Upper lobe of left lung (tissue), 6 donors: ENCODE results near the gene GFOD2. TPM values are rescaled to one million over a fixed set of nuclear protein-coding genes. Genes with fewer than 3 reads are reported as not detected.
"Not testable (repeated sequence)": the region's sequence is repeated elsewhere in the genome, so short reads cannot be mapped to it uniquely, and the experiment has no call there.

ENCODE experiments used
- ATAC-seq, 2 donors: fragments of 200-7000 bp; cut with Tn5 transposase; one replicate each; pipeline ENCODE4 v1.9.1; 2022; ENCODE audit warnings: mild to moderate bottlenecking in 2 of 2, moderate library complexity in 2 of 2; ENCODE audit not compliant: low FRiP score in 2 of 2
- DNase-seq, 2 donors: peaks; one replicate each; pipeline ENCODE4 v3.0.0-alpha.2; 2019 to 2020
- H3K27ac ChIP-seq, 4 donors: fragments of 200-600 bp; sonication (generic); one replicate each; pipeline ENCODE4 v1.5.1; 2016 to 2019
- H3K27me3 ChIP-seq, 4 donors: fragments of 200-600 bp; sonication (generic); one replicate each; pipeline ENCODE4 v1.5.1; 2017 to 2019
- H3K36me3 ChIP-seq, 4 donors: fragments of 200-600 bp; sonication (generic); one replicate each; pipeline ENCODE4 v1.5.1; 2016 to 2019
- H3K4me1 ChIP-seq, 4 donors: fragments of 200-600 bp; sonication (generic); one replicate each; pipeline ENCODE4 v1.5.1; 2018 to 2019
- H3K4me3 ChIP-seq, 4 donors: fragments of 200-600 bp; sonication (generic); one replicate each; pipeline ENCODE4 v1.5.1; 2017 to 2019; ENCODE audit warnings: mild to moderate bottlenecking in 2 of 4, moderate library complexity in 1 of 4
- H3K9me3 ChIP-seq, 4 donors: fragments of 200-600 bp; sonication (generic); one replicate each; pipeline ENCODE4 v1.5.1; 2018 to 2019
- EP300 ChIP-seq, 4 donors: sonication (generic); formaldehyde crosslinking; IDR thresholded peaks; one replicate each; pipeline ENCODE4 v1.5.1; 2017; ENCODE audit warnings: antibody characterized with exemption in 4 of 4, control low read depth in 2 of 4
- POLR2A ChIP-seq, 4 donors: fragments of 450-650 bp; IDR thresholded peaks; one replicate each; pipeline ENCODE4 v1.5.1; 2016 to 2017; ENCODE audit warnings: antibody characterized with exemption in 4 of 4, mild to moderate bottlenecking in 2 of 4
- POLR2AphosphoS5 ChIP-seq, 2 donors: sonication (generic); formaldehyde crosslinking; IDR thresholded peaks; one replicate each; pipeline ENCODE4 v1.5.1; 2017; ENCODE audit warnings: antibody characterized with exemption in 2 of 2
- WGBS, 2 donors: methylation state at CpG; one replicate each; pipeline ENCODE4 v1.1.5; 2017 to 2018; 5-methylcytosine and 5-hydroxymethylcytosine counted together
- total RNA-seq, 6 donors: library from RNA; depleted of rRNA in 4 of 6; stranded (reverse); fragments of >200 nt in 4 of 6; gene quantifications; one replicate each; pipeline versions ENCODE4 v1.1.0 to v1.2.1, GENCODE V29; 2016 to 2021
- TF ChIP-seq, protein P1 (sequence below), 6 experiments: fragments of 450-650 bp in 4 of 6; fragments of 200-600 bp in 2 of 6; sonication (generic) in 2 of 6; IDR thresholded peaks; one replicate each; pipeline ENCODE4 v1.5.1; 2016 to 2019; ENCODE audit warnings: antibody characterized with exemption in 6 of 6
- donor health status: DM: no; HTN: no; CAD: no; lungs with moderate emphysema.
- donor health status: DM: no; HTN: yes; CAD: no; lungs with severe emphysema.

GFOD2 gene
- total RNA-seq, 6 donors from 2014 or later = 14.3 to 21.0 (median 17.0) TPM

DNA sequence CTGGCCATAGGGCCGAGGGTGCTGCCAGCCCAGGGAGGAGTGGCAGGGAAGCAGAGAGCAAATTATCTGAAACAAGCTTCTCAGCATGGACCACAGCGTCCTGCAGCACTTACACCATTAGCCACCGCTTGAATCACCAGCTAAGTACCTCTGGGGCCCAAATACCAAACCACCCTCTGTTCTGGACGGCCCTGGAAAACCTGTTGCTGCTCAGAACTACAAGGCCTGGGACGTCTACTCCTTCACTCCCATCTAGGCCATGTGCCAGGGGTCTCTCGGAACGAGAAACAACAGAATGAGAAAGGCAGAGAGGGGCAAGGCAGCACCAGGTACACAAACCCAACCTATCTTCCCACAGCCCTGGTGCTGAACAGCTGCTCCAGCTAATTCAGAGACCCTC lies 39.9 kb upstream of the GFOD2 start:
- Histone ChIP-seq H3K27me3 (no peaks in the 10 kb centered on the region), H3K4me1 (no peaks in the 10 kb centered on the region), H3K4me3 (no peak overlapping the region), H3K9me3 (no peaks in the 10 kb centered on the region), H3K27ac (no peak overlapping the region), H3K36me3 (peaks cover 0 to 14% (median 7%) of the 10 kb centered on the region in 4 donors)
- 79 to 83% methylated on average over 6 to 7 of the region's 7 CpGs for WGBS, 2 donors
- TF ChIP-seq, protein P1, sequence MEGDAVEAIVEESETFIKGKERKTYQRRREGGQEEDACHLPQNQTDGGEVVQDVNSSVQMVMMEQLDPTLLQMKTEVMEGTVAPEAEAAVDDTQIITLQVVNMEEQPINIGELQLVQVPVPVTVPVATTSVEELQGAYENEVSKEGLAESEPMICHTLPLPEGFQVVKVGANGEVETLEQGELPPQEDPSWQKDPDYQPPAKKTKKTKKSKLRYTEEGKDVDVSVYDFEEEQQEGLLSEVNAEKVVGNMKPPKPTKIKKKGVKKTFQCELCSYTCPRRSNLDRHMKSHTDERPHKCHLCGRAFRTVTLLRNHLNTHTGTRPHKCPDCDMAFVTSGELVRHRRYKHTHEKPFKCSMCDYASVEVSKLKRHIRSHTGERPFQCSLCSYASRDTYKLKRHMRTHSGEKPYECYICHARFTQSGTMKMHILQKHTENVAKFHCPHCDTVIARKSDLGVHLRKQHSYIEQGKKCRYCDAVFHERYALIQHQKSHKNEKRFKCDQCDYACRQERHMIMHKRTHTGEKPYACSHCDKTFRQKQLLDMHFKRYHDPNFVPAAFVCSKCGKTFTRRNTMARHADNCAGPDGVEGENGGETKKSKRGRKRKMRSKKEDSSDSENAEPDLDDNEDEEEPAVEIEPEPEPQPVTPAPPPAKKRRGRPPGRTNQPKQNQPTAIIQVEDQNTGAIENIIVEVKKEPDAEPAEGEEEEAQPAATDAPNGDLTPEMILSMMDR (IDR thresholded peaks at IDR 0.05) = no peak
- TF ChIP-seq POLR2A (IDR thresholded peaks at IDR 0.05) (no peak), POLR2AphosphoS5 (IDR thresholded peaks at IDR 0.05) (no peak), EP300 (IDR thresholded peaks at IDR 0.05) (no peak)
- no peak for ATAC-seq
- no peak for DNase-seq

DNA sequence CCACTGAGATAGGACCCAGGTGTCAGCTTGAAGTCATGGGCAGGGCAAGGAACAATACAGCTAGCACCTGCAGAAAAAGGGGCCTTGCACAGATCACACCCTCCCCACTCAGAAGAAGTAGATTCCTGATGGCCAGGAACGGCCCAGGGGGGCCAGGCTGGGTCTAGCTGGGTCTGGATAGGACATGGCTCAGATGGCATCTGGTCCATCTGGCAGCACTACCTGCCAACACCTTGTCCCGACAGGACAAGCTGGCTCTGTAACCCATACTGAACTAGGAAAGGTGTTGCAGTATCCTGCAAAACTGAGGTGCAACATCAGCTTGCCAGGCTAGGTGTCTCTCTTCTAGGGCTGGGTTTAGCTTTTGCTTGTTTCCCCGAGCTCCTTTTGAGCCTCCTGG lies 38.9 kb upstream of the GFOD2 start:
- peaks cover 0 to 11% (median 6%) of the 10 kb centered on the region in 4 donors for H3K36me3 ChIP-seq
- H3K9me3 ChIP-seq = no peaks in the 10 kb centered on the region
- H3K4me1 ChIP-seq = no peaks in the 10 kb centered on the region
- H3K27ac ChIP-seq = no peak overlapping the region
- H3K4me3 ChIP-seq = no peak overlapping the region
- 83 to 87% methylated on average over 3 of the region's 3 CpGs for WGBS, 2 donors
- no peak for TF ChIP-seq POLR2AphosphoS5 (IDR thresholded peaks at IDR 0.05)
- ATAC-seq (no peak), DNase-seq (no peak)
- no peaks in the 10 kb centered on the region for H3K27me3 ChIP-seq

DNA sequence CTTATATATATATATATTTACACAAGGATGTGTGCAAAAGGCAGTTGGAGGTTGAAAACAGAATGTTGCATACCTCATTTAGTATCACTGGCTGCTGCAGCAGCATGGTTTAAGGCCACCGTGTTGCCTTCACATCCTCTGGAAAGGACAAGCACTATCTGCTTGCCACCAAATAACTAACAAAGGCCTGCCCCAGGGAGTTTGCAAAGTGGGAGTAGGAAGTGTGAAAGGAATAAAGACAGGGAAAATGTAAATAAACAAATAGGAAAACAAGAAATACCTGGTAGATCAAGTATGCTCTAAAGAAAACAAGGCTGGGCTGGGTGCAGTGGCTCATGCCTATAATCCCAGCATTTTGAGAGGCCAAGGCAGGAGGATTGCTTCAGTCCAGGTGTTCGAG lies 33.5 kb upstream of the GFOD2 start:
- no peak for DNase-seq
- Histone ChIP-seq H3K9me3 (no peaks in the 10 kb centered on the region), H3K4me1 (peaks cover 0 to 4% (median 0%) of the 10 kb centered on the region in 4 donors), H3K4me3 (no peak overlapping the region), H3K27ac (no peak overlapping the region), H3K36me3 (peaks cover 0 to 6% (median 2%) of the 10 kb centered on the region in 4 donors), H3K27me3 (no peaks in the 10 kb centered on the region)
- TF ChIP-seq POLR2AphosphoS5 (IDR thresholded peaks at IDR 0.05) (no peak), POLR2A (IDR thresholded peaks at IDR 0.05) (no peak)
- WGBS, 2 donors = 76 to 84% methylated on average over 2 of the region's 2 CpGs
- no peak for ATAC-seq

DNA sequence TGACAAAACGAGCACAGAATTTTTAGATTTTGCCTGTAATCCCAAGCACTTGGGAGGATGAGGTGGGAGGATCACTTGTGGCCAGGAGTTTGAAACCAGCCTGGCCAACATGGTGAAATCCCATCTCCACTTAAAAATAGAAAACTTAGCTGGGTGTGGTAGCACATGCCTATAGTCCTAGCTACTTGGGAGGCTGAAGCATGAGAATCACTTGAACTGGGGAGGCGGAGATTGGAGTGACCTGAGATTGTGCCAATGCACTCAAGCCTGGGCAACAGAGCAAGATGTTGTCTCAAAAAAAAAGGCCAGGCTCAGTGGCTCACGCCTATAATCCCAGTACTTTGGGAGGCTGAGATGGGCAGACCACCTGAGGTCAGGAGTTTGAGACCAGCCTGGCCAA lies 32.2 kb upstream of the GFOD2 start:
- H3K27me3 ChIP-seq, H3K9me3 ChIP-seq, H3K4me1 ChIP-seq, ATAC-seq, H3K4me3 ChIP-seq, H3K27ac ChIP-seq, H3K36me3 ChIP-seq: not testable (repeated sequence)
- WGBS, 2 donors = 76 to 91% methylated on average over 3 of the region's 3 CpGs
- DNase-seq = peak in 1 of 2 donors; percentile 55

DNA sequence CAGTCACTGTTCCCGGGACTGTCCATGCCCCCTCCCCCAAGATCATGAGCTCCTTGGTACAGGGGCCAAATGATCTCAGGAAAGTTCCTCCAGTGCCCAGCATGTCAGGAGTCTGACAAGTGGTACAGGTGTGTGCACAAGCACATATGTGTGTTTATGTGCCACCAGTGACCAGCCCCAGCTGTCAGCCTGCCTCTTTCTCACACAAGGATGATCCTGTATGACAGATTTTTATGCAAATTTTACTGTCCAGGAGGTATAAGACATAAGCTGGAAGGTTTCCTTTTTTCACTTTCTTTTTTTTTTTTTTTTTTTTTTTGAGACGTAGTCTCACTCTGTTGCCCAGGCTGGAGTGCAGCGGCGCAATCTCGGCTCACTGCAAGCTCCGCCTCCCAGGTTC lies 31.4 kb upstream of the GFOD2 start:
- DNase-seq (no peak), ATAC-seq (no peak)
- Histone ChIP-seq H3K4me1 (peaks cover 0 to 4% (median 0%) of the 10 kb centered on the region in 4 donors), H3K27ac (no peak overlapping the region), H3K27me3 (no peaks in the 10 kb centered on the region), H3K36me3 (peaks cover 0 to 3% (median 0%) of the 10 kb centered on the region in 4 donors), H3K9me3 (no peaks in the 10 kb centered on the region), H3K4me3 (no peak overlapping the region)
- no peak for TF ChIP-seq EP300 (IDR thresholded peaks at IDR 0.05)
- TF ChIP-seq, protein P1 (IDR thresholded peaks at IDR 0.05) = no peak
- no peak for TF ChIP-seq POLR2AphosphoS5 (IDR thresholded peaks at IDR 0.05)
- TF ChIP-seq POLR2A (IDR thresholded peaks at IDR 0.05) = no peak
- WGBS, 2 donors = 89 to 97% methylated on average over 6 of the region's 6 CpGs

DNA sequence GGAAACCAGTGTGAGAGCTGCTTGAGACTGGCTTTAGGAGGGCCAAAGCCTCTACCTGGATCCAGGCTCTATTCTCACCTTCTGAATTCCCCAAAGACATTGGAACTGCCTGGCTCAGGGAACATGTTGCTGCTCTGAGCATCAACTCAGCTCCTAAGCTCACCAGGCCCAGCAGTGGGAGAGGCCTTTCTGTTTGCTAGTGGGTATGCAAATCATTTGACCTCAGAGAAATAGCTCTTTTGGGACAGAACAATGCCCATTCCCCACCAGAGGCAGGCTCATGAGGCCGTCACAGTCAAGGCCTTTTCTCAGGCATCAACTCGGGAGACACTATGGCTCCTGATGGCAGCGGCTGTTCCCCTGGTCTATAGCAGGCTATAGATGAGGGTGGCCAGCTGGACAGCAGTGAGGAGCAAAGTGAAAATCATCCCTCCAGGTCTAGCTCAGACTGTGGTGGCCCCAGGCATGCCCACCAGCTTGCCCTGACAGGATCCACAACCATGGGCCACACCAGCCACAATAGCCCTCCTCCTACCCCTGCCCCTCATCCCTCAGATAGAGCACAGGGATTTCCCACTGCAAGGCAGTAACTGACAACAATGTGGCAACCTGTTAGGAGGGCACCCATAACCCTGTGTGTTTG lies 30.4 kb upstream of the GFOD2 start:
- TF ChIP-seq EP300 (IDR thresholded peaks at IDR 0.05) (no peak), POLR2AphosphoS5 (IDR thresholded peaks at IDR 0.05) (no peak), POLR2A (IDR thresholded peaks at IDR 0.05) (no peak)
- TF ChIP-seq, protein P1 (IDR thresholded peaks at IDR 0.05) = no peak

More for the DNA sequence above, 30.4 kb upstream of the GFOD2 start:
- Histone ChIP-seq H3K4me3 (no peak overlapping the region), H3K36me3 (peaks cover 0 to 3% (median under 1%) of the 10 kb centered on the region in 4 donors), H3K27me3 (no peaks in the 10 kb centered on the region), H3K9me3 (no peaks in the 10 kb centered on the region), H3K4me1 (peaks cover 0 to 4% (median 0%) of the 10 kb centered on the region in 4 donors), H3K27ac (no peak overlapping the region)
- peak; percentile 10 to 49 for ATAC-seq
- 80 to 95% methylated on average over 1 to 3 of the region's 3 CpGs for WGBS, 2 donors
- no peak for DNase-seq
